ENCODE measurements around the gene ACSF2. TPM values are rescaled to one million over a fixed set of nuclear protein-coding genes. Genes with fewer than 3 reads are reported as not detected.

The ACSF2 gene
- total and polyA plus RNA-seq, 8 donors: 60.9 to 148 (median 124) TPM

DNA sequence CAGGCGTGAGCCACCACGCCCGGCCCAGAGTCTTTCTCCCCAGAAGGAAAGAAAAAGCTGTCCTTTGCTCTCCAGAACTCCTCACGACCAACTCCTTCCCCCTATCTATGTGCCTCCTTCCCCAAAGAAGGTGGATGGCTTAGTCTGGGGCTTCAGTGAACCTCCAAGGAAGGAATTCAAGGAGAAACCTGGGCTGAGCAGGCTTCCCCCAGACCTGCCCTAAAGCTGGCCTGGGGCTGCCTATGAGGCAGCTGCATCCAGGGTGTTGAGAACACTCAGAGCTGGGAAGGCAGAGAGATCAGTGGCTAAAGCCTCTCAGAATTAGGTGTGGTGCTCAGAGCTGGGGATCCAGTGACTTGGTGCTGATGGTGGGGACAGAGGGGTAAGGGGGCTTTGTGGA is 3.8 kb downstream of the ACSF2 start:
- H3K27me3 ChIP-seq: no peaks in the 10 kb centered on the region
- ATAC-seq (no peak), DNase-seq (no peak)
- H3K27ac ChIP-seq: no peak overlapping the region
- no peak overlapping the region for H3K4me3 ChIP-seq
- no peaks in the 10 kb centered on the region for H3K36me3 ChIP-seq
- H3K9me3 ChIP-seq: no peaks in the 10 kb centered on the region
- intact Hi-C loops (cut with DNase I): no loop called here
- H3K4me1 ChIP-seq: peaks cover 6 to 40% of the 10 kb centered on the region in 2 donors
- TF ChIP-seq, protein P1, sequence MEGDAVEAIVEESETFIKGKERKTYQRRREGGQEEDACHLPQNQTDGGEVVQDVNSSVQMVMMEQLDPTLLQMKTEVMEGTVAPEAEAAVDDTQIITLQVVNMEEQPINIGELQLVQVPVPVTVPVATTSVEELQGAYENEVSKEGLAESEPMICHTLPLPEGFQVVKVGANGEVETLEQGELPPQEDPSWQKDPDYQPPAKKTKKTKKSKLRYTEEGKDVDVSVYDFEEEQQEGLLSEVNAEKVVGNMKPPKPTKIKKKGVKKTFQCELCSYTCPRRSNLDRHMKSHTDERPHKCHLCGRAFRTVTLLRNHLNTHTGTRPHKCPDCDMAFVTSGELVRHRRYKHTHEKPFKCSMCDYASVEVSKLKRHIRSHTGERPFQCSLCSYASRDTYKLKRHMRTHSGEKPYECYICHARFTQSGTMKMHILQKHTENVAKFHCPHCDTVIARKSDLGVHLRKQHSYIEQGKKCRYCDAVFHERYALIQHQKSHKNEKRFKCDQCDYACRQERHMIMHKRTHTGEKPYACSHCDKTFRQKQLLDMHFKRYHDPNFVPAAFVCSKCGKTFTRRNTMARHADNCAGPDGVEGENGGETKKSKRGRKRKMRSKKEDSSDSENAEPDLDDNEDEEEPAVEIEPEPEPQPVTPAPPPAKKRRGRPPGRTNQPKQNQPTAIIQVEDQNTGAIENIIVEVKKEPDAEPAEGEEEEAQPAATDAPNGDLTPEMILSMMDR (IDR thresholded peaks at IDR 0.05): no peak

DNA sequence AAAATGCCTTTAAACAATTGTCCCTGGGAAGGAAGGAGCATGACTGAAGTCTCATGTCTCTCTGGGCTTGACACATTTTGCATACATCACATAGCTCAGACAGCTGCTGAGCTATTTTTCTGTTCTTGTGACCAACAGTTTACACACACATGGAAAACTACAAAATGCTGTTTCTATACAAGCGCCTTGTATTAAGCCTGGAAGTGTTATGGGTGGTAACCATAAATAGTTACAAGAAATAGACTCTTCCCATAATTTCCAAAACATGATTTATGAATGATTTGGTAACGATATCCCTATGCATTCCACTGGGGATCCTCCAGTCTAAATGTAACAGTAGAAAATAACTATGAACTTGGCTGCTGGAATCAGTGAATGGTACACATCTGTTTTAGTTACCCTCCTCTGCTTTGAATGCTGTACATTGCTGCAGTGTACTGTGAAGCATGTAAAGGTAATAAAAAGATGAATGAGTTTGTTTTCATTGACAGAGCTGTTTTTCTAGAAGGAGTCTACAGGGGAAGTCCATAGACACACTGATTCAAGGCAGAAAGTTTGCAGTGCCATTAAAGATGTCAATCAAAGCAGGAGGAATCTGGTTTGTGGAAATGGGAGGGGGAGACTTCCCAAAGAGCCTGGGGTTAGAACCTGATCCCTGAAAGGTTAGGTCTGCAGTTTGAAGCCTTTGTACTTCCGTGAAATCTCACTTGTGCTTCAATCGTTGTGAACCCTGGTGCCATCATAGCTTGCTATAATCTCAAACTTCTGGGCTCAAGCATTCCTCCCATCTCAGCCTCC is 5.0 kb downstream of the ACSF2 start:
- no peaks in the 10 kb centered on the region for H3K9me3 ChIP-seq
- peaks cover 0 to 28% of the 10 kb centered on the region in 2 donors for H3K4me1 ChIP-seq
- H3K27me3 ChIP-seq: no peaks in the 10 kb centered on the region
- intact Hi-C loops (cut with DNase I): no loop called here
- no peaks in the 10 kb centered on the region for H3K36me3 ChIP-seq
- DNase-seq (no peak), ATAC-seq (no peak)
- TF ChIP-seq, protein P1 (IDR thresholded peaks at IDR 0.05): no peak
- no peak overlapping the region for H3K27ac ChIP-seq
- H3K4me3 ChIP-seq: no peak overlapping the region

DNA sequence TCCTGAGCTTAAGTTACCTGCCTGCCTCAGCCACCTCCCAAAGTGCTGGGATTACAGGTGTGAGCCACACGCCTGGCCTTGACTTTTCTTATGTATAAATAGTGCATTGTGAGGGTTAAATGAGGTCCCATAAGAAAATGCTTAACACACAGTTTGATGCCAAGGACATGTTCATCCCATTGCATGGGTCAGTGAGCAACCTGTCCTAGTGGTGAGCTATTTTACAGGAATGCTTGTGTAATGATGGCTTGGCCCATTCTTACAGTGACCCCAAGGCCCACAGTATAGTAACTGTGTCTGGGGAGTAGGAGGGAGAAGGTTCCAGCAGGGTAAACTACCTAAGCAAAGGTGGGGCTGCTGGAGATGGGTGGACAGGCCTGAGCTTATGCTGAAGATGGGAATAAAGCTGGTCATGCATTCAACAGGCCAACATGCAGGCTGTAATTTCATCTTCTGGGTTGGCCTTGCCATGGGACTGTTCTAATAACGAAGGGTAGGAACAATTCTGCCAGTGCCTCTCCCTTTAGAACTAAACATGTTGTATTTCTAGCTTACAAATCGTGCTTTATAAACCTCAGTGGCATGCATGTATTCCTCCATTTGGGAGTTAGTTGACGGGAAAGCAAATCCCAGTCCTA is 6.2 kb downstream of the ACSF2 start:
- peaks cover 0 to 8% of the 10 kb centered on the region in 2 donors for H3K36me3 ChIP-seq
- peaks cover 0 to 16% of the 10 kb centered on the region in 2 donors for H3K4me1 ChIP-seq
- intact Hi-C loops (cut with DNase I): no loop called here
- no peak overlapping the region for H3K4me3 ChIP-seq
- DNase-seq: no peak
- H3K27ac ChIP-seq: no peak overlapping the region
- no peak for ATAC-seq
- no peaks in the 10 kb centered on the region for H3K9me3 ChIP-seq
- no peaks in the 10 kb centered on the region for H3K27me3 ChIP-seq
- TF ChIP-seq, protein P1 (IDR thresholded peaks at IDR 0.05): no peak

DNA sequence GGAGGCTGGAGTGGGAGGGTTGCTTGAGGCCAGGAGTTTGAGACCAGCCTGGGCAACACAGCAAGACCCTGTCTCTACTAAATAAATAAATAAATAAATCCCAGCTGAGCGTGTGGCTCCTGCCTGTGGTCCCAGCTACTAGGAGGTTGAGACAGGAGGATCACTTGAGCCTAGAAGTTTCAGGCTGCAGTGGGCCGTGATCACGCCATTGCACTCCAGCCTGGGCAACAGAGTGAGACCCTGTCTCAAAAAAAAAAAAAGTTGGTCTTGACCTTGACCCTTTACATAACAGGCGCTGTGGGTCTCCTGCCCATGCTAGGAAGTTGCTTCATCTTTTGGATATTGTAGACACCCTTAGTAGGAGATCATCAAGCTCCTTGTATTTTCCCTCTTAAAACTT is 11.4 kb downstream of the ACSF2 start:
- Histone ChIP-seq H3K36me3 (peaks cover 0 to 8% of the 10 kb centered on the region in 2 donors), H3K9me3 (no peaks in the 10 kb centered on the region), H3K4me1 (peaks cover 0 to 4% of the 10 kb centered on the region in 2 donors), H3K4me3 (no peak overlapping the region), H3K27me3 (no peaks in the 10 kb centered on the region), H3K27ac (no peak overlapping the region)
- DNase-seq (no peak), ATAC-seq (no peak)
- intact Hi-C loops (cut with DNase I): no loop called here
- TF ChIP-seq, protein P1 (IDR thresholded peaks at IDR 0.05): no peak

DNA sequence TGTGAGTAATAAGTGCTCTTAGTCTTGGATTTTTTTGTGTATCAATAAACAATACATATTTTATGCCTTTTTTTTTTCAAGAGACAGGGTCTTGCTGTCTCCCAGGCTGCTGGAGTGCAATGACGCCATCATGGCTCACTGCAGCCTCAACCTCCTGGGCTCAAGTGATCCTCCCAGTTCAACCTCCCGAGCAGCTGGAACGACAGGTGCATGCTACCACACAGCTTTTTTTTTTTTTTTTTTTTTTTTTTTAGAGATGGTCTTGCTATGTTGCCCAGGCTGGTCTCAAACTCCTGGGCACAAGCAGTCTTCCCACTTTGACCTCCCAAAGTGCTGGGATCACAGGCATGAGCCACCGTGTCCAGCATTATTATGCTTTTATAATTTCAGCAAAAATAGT is 13.0 kb downstream of the ACSF2 start:
- Histone ChIP-seq H3K4me3 (no peak overlapping the region), H3K4me1 (peaks cover 4 to 6% of the 10 kb centered on the region in 2 donors), H3K36me3 (peaks cover 0 to 8% of the 10 kb centered on the region in 2 donors), H3K27me3 (no peaks in the 10 kb centered on the region), H3K27ac (peak overlapping the region in 1 of 2 donors; percentile 49), H3K9me3 (no peaks in the 10 kb centered on the region)
- TF ChIP-seq, protein P1 (IDR thresholded peaks at IDR 0.05): no peak
- intact Hi-C loops (cut with DNase I): no loop called here
- ATAC-seq (no peak), DNase-seq (no peak)
